COR-L47 (cell line): ENCODE measurements around the gene WDR76.

Experiments used
- DNase-seq: peaks from one replicate; lab custom pipeline; 2025; lab: John Stamatoyannopoulos, UW

The WDR76 gene

DNA sequence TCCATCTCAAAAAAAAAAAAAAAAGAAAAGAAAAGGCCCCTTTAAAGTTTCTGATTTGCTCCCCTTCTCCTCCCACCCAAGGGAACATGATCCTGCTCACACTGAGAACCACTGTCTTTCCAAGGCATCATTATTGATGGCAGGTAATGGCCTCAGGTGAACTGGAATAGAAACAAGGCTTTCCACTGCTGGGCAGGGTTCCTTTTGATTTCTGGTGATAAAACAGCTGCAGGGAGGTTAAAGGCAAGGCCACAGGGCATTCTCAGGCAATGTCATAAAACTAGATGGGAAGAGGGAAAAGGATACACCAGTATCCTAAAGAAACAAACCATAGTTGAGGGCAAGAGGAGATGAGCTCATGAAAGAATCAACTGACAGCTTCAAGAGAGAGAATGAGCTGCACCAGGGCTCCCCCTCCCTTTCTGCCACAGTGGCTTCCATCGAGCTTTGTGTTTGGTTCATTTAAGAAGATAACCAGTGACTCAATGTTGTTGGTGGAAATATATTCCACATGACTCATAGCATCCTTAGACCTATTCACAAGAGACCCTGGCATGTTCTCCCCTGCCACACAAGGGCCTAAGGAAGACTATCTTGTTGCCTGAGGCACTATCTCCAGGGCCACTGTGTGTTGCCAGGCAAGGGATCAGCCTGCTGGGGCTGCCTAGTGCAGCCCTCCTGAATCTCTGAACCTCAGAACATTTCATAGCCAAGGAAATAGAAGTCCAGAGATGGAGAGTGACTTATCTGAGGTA lies 86.4 kb downstream of the WDR76 start:
- DNase-seq = no peak

GRCh38 chr15:43913941-43914340 lies 87.1 kb downstream of the WDR76 start:
- DNase-seq = no peak

DNA sequence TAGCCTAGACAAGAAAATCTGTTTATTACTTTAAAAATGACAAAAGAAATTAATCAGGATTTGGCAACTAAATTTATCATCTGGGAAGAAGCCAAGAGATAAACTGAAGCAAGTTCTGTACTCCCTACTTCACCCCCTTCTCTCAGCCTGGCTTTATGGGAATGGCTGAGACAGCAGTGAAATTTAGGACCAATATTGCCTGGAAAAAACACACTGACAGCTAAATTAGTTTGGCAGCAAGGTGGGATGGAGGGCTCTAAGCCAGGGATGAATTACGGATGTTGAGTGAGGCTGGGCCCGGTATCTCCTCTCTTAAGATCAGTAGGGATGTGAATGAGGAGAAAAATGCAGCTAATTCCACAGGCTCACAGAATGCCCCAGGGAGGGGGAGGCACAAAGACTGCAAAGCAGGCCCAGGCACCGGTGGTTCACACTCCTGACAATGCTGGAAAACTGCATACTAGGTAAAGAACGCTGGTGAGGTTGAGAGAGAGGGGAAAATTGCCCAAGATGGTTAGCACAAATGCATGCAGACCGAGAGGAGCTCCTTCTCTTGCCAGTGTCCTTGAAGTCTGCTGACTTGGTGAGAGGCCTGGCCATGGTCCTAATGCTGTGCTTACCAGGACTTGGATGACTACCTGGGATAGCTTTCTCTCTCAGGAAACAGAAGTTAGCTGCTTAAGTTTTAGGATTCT lies 89.0 kb downstream of the WDR76 start:
- no peak for DNase-seq

- DNase-seq = no peak
Observed at GRCh38 chr15:43916326-43916660, 89.5 kb downstream of the WDR76 start.
